A549 treated with AZD9567 at 1 μM for 4 hours (cell line): Measurements from ENCODE around the gene CLMN. TPM values are rescaled to one million over a fixed set of nuclear protein-coding genes. Genes with fewer than 3 reads are reported as not detected.

ENCODE experiments used
- total RNA-seq: library from RNA; stranded (reverse); fragments of 200-300 nt; extraction: Qiagen RNA extraction; gene quantifications from 5 replicates; pipeline ENCODE4 v1.2.3, GENCODE V29; 2022; ENCODE audit not compliant: insufficient read depth

Gene CLMN
- total RNA-seq = 3.6 to 5.0 TPM (median 4.6 TPM) in 5 replicates

GRCh38 chr14:95319312-95320077 lies at the start of gene CLMN:
CLMN (minus strand) TSS chr14:95319908; CDS start chr14:95319792, 116 bp downstream.

GRCh38 chr14:95157327-95158189 lies 162.2 kb downstream of the CLMN start, which contains the start of gene DICER1:
DICER1 (minus strand) TSS chr14:95157529; CDS start chr14:95133458, 24,071 bp downstream.

Other genes starting within 250 kb of the CLMN start
- 18.0 to 25.2 TPM (median 19.8 TPM) in 5 replicates for gene DICER1, start 162.4 kb downstream of the CLMN start, total RNA-seq
- gene SYNE3, start 196.7 kb upstream of the CLMN start, total RNA-seq = 0.21 to 0.55 TPM (median 0.44 TPM) in 5 replicates
- gene GLRX5, start 215.1 kb upstream of the CLMN start, total RNA-seq = 69.6 to 75.5 TPM (median 70.9 TPM) in 5 replicates